Liver (tissue), 9 donors: ENCODE measurements around the gene YY1. TPM values are rescaled to one million over a fixed set of nuclear protein-coding genes. Genes with fewer than 3 reads are reported as not detected.
"Not testable (repeated sequence)": the region's sequence is repeated elsewhere in the genome, so short reads cannot be mapped to it uniquely, and the experiment has no call there.

Experiments
- DNase-seq: peaks from one replicate; pipeline ENCODE4 v3.0.0-alpha.2; 2017; ENCODE audit warnings: low spot score
- H3K27ac ChIP-seq, 2 donors: one replicate each; pipeline ENCODE4 v1.7.0; 2013; ENCODE audit warnings: inconsistent platforms in 2 of 2, low read length in 2 of 2, control low read depth in 1 of 2, low read depth in 1 of 2, mild to moderate bottlenecking in 1 of 2
- H3K27me3 ChIP-seq, 4 donors: one replicate each; pipeline versions ENCODE4 v1.6.1 to v1.7.0; 2013; ENCODE audit warnings: low read length in 3 of 4, inconsistent platforms in 1 of 4, mild to moderate bottlenecking in 1 of 4, moderate library complexity in 1 of 4; ENCODE audit not compliant: control insufficient read depth in 4 of 4, insufficient read depth in 4 of 4
- H3K36me3 ChIP-seq, 4 donors: one replicate each; pipeline versions ENCODE4 v1.6.1 to v1.7.0; 2013; ENCODE audit warnings: low read length in 3 of 4, mild to moderate bottlenecking in 3 of 4, low read depth in 1 of 4, moderate library complexity in 1 of 4; ENCODE audit not compliant: control insufficient read depth in 4 of 4, insufficient read depth in 3 of 4
- H3K4me1 ChIP-seq, 4 donors: one replicate each; pipeline versions ENCODE4 v1.6.1 to v1.7.0; 2013; ENCODE audit warnings: low read length in 3 of 4, mild to moderate bottlenecking in 3 of 4, moderate library complexity in 1 of 4; ENCODE audit not compliant: control insufficient read depth in 4 of 4, insufficient read depth in 4 of 4
- H3K4me3 ChIP-seq, 3 donors: one replicate each; pipeline versions ENCODE4 v1.6.1 to v1.7.0; 2013; ENCODE audit warnings: low read length in 3 of 3, control low read depth in 1 of 3, low read depth in 1 of 3, mild to moderate bottlenecking in 1 of 3
- H3K9ac ChIP-seq, 2 donors: one replicate each; pipeline ENCODE4 v1.7.0; 2013; ENCODE audit warnings: low read length in 2 of 2, mild to moderate bottlenecking in 2 of 2, moderate library complexity in 2 of 2, control low read depth in 1 of 2, low read depth in 1 of 2
- H3K9me3 ChIP-seq, 4 donors: one replicate each; pipeline versions ENCODE4 v1.6.1 to v1.7.0; 2013; ENCODE audit warnings: low read length in 3 of 4; ENCODE audit not compliant: control insufficient read depth in 4 of 4
- FOXA1 ChIP-seq: IDR thresholded peaks from 2 replicates; pipeline ENCODE4 v1.6.1; 2016; ENCODE audit warnings: antibody characterized with exemption
- FOXA2 ChIP-seq: IDR thresholded peaks from 2 replicates; pipeline ENCODE4 v1.6.1; 2016; ENCODE audit warnings: antibody characterized with exemption
- GABPA ChIP-seq, 2 donors: IDR thresholded peaks in 1 of 2; conservative IDR thresholded peaks in 1 of 2; 2 replicates each; pipeline ENCODE4 v1.6.1; 2016; ENCODE audit warnings: antibody characterized with exemption in 2 of 2, mild to moderate bottlenecking in 1 of 2, moderate library complexity in 1 of 2
- HNF4A ChIP-seq, 2 donors: conservative IDR thresholded peaks; 2 replicates each; pipeline ENCODE4 v1.6.1; 2016; ENCODE audit warnings: antibody characterized with exemption in 2 of 2, mild to moderate bottlenecking in 2 of 2
- HNF4G ChIP-seq: IDR thresholded peaks from 2 replicates; pipeline ENCODE4 v1.6.1; 2016; ENCODE audit warnings: antibody characterized with exemption
- JUND ChIP-seq, 2 donors: IDR thresholded peaks; 2 replicates each; pipeline ENCODE4 v1.6.1; 2016; ENCODE audit warnings: antibody characterized with exemption in 2 of 2
- NR2F2 ChIP-seq: IDR thresholded peaks from 2 replicates; pipeline ENCODE4 v1.6.1; 2016; ENCODE audit warnings: antibody characterized with exemption
- RAD21 ChIP-seq, 2 donors: IDR thresholded peaks; 2 replicates each; pipeline ENCODE4 v1.6.1; 2016; ENCODE audit warnings: antibody characterized with exemption in 2 of 2, mild to moderate bottlenecking in 2 of 2
- REST ChIP-seq: IDR thresholded peaks from 2 replicates; pipeline ENCODE4 v1.6.1; 2016; ENCODE audit warnings: antibody characterized with exemption, mild to moderate bottlenecking
- RXRA ChIP-seq, 2 donors: IDR thresholded peaks; 2 replicates each; pipeline ENCODE4 v1.6.1; 2017 to 2018; ENCODE audit warnings: antibody characterized with exemption in 2 of 2, mild to moderate bottlenecking in 1 of 2
- SP1 ChIP-seq: IDR thresholded peaks from 2 replicates; pipeline ENCODE4 v1.6.1; 2018; ENCODE audit warnings: antibody characterized with exemption, mild to moderate bottlenecking
- TAF1 ChIP-seq: conservative IDR thresholded peaks from 2 replicates; pipeline ENCODE4 v1.6.1; 2016; ENCODE audit warnings: antibody characterized with exemption, mild to moderate bottlenecking
- YY1 ChIP-seq: IDR thresholded peaks from 2 replicates; pipeline ENCODE4 v1.6.1; 2016; ENCODE audit warnings: antibody characterized with exemption, mild to moderate bottlenecking
- WGBS: extraction: QIAGEN DNeasy Blood & Tissue Kit; methylation state at CpG from one replicate; pipeline ENCODE4 v1.1.7; 2013; 5-methylcytosine and 5-hydroxymethylcytosine counted together
- polyA plus RNA-seq, 2 donors: library from polyadenylated mRNA; stranded (reverse) in 1 of 2; unstranded in 1 of 2; fragments of 200-250 nt in 1 of 2; fragments of >200 nt in 1 of 2; fragmentation: Nextera tagmentation in 1 of 2; extraction: Ambion mirVana in 1 of 2; gene quantifications; one replicate each; pipeline versions ENCODE4 v1.2.1 to v1.2.3, GENCODE V29; 2013 to 2015
- total RNA-seq, 2 donors: library from RNA; depleted of rRNA; stranded (reverse); fragments of >200 nt; gene quantifications; one replicate each; pipeline ENCODE4 v1.2.3, GENCODE V29; 2014
- TF ChIP-seq, protein P1 (sequence below): fragments of 150-350 bp; IDR thresholded peaks from 2 replicates; pipeline ENCODE4 v1.5.1; 2017; ENCODE audit warnings: improper control_type of control experiment, low read depth, low read length; ENCODE audit not compliant: missing input control
- TF ChIP-seq, protein P2 (sequence below): IDR thresholded peaks from 2 replicates; pipeline ENCODE4 v1.6.1; 2016; ENCODE audit warnings: antibody characterized with exemption
- TF ChIP-seq, protein P3 (sequence below): IDR thresholded peaks from 2 replicates; pipeline ENCODE4 v1.6.1; 2016; ENCODE audit warnings: antibody characterized with exemption
- TF ChIP-seq, protein P4 (sequence below): IDR thresholded peaks from 2 replicates; pipeline ENCODE4 v1.6.1; 2016; ENCODE audit warnings: antibody characterized with exemption
- donor health status: healthy.
- donor health status: healthy.
- donor health status: healthy.
- donor health status: healthy.
- donor health status: healthy.

Gene YY1
- total and polyA plus RNA-seq, 4 donors, result 15.8 to 37.4 (median 28.8) TPM

DNA sequence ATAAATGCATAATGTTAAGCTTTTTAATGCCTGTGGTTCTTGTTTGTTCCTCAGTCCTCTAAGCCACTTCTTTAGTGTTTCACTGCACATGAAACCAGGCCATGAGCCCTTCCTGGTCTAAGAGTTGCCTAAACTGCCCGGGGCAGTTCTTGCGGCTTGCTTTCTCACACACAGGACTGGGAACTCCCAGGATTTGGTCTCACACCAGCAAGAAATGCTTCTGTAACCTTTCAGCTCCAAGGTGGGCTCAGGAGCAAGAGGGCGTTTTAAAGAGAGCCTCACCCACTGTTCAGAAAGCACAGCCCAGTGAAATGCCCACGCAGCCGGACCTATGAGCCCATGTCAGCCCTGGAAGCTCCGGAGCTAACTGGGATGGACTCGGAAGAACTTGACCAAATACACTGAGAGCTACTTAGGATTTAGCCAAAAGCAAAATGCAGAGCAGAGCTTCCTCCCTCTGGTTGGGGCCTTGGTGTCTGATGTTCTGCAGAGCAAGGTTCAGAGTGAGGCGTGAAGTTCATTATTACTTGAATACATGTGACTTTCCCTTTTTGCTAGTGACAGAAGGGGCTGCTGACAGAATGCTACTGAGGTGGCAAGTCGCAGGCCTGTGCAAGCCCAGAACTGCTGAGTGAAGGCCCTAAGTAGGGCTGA, 43.9 kb downstream of the YY1 start:
- no peaks in the 10 kb centered on the region for H3K27me3 ChIP-seq
- peaks cover 0 to 2% (median 0%) of the 10 kb centered on the region in 4 donors for H3K36me3 ChIP-seq
- TF ChIP-seq, protein P1, sequence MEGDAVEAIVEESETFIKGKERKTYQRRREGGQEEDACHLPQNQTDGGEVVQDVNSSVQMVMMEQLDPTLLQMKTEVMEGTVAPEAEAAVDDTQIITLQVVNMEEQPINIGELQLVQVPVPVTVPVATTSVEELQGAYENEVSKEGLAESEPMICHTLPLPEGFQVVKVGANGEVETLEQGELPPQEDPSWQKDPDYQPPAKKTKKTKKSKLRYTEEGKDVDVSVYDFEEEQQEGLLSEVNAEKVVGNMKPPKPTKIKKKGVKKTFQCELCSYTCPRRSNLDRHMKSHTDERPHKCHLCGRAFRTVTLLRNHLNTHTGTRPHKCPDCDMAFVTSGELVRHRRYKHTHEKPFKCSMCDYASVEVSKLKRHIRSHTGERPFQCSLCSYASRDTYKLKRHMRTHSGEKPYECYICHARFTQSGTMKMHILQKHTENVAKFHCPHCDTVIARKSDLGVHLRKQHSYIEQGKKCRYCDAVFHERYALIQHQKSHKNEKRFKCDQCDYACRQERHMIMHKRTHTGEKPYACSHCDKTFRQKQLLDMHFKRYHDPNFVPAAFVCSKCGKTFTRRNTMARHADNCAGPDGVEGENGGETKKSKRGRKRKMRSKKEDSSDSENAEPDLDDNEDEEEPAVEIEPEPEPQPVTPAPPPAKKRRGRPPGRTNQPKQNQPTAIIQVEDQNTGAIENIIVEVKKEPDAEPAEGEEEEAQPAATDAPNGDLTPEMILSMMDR, result no peak
- no peak for TF ChIP-seq GABPA (IDR thresholded peaks at IDR 0.05 in 1 of 2, conservative IDR thresholded peaks at IDR 0.05 in 1 of 2)
- no peak for TF ChIP-seq RXRA (IDR thresholded peaks at IDR 0.05)
- no peak for TF ChIP-seq SP1
- TF ChIP-seq, protein P2, sequence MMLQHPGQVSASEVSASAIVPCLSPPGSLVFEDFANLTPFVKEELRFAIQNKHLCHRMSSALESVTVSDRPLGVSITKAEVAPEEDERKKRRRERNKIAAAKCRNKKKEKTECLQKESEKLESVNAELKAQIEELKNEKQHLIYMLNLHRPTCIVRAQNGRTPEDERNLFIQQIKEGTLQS, result no peak
- TF ChIP-seq, protein P3, sequence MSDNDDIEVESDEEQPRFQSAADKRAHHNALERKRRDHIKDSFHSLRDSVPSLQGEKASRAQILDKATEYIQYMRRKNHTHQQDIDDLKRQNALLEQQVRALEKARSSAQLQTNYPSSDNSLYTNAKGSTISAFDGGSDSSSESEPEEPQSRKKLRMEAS, result no peak
- TF ChIP-seq JUND (IDR thresholded peaks at IDR 0.05), result no peak
- TF ChIP-seq RAD21 (IDR thresholded peaks at IDR 0.05), result no peak
- TF ChIP-seq, protein P4, sequence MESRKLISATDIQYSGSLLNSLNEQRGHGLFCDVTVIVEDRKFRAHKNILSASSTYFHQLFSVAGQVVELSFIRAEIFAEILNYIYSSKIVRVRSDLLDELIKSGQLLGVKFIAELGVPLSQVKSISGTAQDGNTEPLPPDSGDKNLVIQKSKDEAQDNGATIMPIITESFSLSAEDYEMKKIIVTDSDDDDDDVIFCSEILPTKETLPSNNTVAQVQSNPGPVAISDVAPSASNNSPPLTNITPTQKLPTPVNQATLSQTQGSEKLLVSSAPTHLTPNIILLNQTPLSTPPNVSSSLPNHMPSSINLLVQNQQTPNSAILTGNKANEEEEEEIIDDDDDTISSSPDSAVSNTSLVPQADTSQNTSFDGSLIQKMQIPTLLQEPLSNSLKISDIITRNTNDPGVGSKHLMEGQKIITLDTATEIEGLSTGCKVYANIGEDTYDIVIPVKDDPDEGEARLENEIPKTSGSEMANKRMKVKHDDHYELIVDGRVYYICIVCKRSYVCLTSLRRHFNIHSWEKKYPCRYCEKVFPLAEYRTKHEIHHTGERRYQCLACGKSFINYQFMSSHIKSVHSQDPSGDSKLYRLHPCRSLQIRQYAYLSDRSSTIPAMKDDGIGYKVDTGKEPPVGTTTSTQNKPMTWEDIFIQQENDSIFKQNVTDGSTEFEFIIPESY, result no peak
- TF ChIP-seq NR2F2, result no peak
- TF ChIP-seq HNF4G, result no peak
- no peak for TF ChIP-seq TAF1
- no peak for TF ChIP-seq FOXA1
- TF ChIP-seq YY1, result no peak
- TF ChIP-seq REST, result no peak
- TF ChIP-seq HNF4A (conservative IDR thresholded peaks at IDR 0.05), result no peak
- TF ChIP-seq FOXA2, result no peak
- no peak for DNase-seq
- H3K9me3 ChIP-seq, result no peaks in the 10 kb centered on the region
- 94% methylated on average over 9 of the region's 9 CpGs for WGBS
- H3K4me1 ChIP-seq, result peaks cover 1 to 23% (median 10%) of the 10 kb centered on the region in 4 donors
- no peak overlapping the region for H3K27ac ChIP-seq
- no peak overlapping the region for H3K9ac ChIP-seq
- H3K4me3 ChIP-seq, result no peak overlapping the region

GRCh38 chr14:100283436-100283835, 44.5 kb downstream of the YY1 start:
- H3K9me3 ChIP-seq, H3K27me3 ChIP-seq, H3K9ac ChIP-seq, H3K36me3 ChIP-seq, DNase-seq, H3K4me3 ChIP-seq, H3K27ac ChIP-seq: not testable (repeated sequence)
- WGBS, result 96% methylated on average over 9 of the region's 9 CpGs
- peaks cover 1 to 23% (median 10%) of the 10 kb centered on the region in 4 donors for H3K4me1 ChIP-seq
